Measurements from ENCODE around the gene CHD5.
"Not testable (repeated sequence)": the region's sequence is repeated elsewhere in the genome, so short reads cannot be mapped to it uniquely, and the experiment has no call there.

Gene CHD5

GRCh38 chr1:6077506-6077905, 102.6 kb downstream of the CHD5 start:
- Histone ChIP-seq H3K4ac (ENCODE audit: low read depth, low read length) (no peak overlapping the region), H4K5ac (ENCODE audit: low read length) (no peak overlapping the region), H3K79me1 (ENCODE audit: low read length) (no peaks in the 10 kb centered on the region), H2BK120ac (ENCODE audit: low read depth, low read length) (no peak overlapping the region), H3K4me2 (ENCODE audit: low read length) (no peak overlapping the region), H2BK5ac (ENCODE audit: low read length) (no peak overlapping the region), H3K4me3 (ENCODE audit: low read length) (no peak overlapping the region), H4K8ac (ENCODE audit: low read depth, low read length) (no peak overlapping the region), H2BK15ac (replicated peaks; ENCODE audit: low read depth) (no peak overlapping the region), H3K9ac (ENCODE audit: low read length) (no peak overlapping the region), H3K27me3 (ENCODE audit: insufficient read depth, low read length, poor library complexity) (no peaks in the 10 kb centered on the region), H2AK5ac (ENCODE audit: low read length) (no peak overlapping the region), H3K79me2 (ENCODE audit: control insufficient read depth, insufficient read depth, low read length) (no peaks in the 10 kb centered on the region), H3K27ac (ENCODE audit: low read depth, low read length) (no peak overlapping the region), H3K4me1 (ENCODE audit: control insufficient read depth, low read depth, low read length) (no peaks in the 10 kb centered on the region), H3K23ac (ENCODE audit: low read length) (no peak overlapping the region), H3K36me3 (ENCODE audit: control insufficient read depth, insufficient read depth, low read length) (no peaks in the 10 kb centered on the region), H3K18ac (ENCODE audit: low read length) (no peak overlapping the region), H3K56ac (ENCODE audit: low read length) (no peak overlapping the region)
- WGBS (ENCODE audit: extremely low coverage, insufficient coverage, low lambda C conversion rate): no CpG with 5 or more reads among the region's 19 CpGs
- no peak for DNase-seq

- H4K8ac ChIP-seq (ENCODE audit: low read depth, low read length); H3K23ac ChIP-seq (ENCODE audit: low read length); H3K36me3 ChIP-seq (ENCODE audit: control insufficient read depth, insufficient read depth, low read length); H3K4ac ChIP-seq (ENCODE audit: low read depth, low read length); H3K79me2 ChIP-seq (ENCODE audit: control insufficient read depth, insufficient read depth, low read length); H3K27ac ChIP-seq (ENCODE audit: low read depth, low read length); H3K4me2 ChIP-seq (ENCODE audit: low read length); H4K5ac ChIP-seq (ENCODE audit: low read length); H3K18ac ChIP-seq (ENCODE audit: low read length); H3K79me1 ChIP-seq (ENCODE audit: low read length); DNase-seq; H2BK15ac ChIP-seq (replicated peaks; ENCODE audit: low read depth); H2BK120ac ChIP-seq (ENCODE audit: low read depth, low read length); H3K4me1 ChIP-seq (ENCODE audit: control insufficient read depth, low read depth, low read length); H3K9ac ChIP-seq (ENCODE audit: low read length); H2BK5ac ChIP-seq (ENCODE audit: low read length); H3K56ac ChIP-seq (ENCODE audit: low read length); H3K27me3 ChIP-seq (ENCODE audit: insufficient read depth, low read length, poor library complexity); H2AK5ac ChIP-seq (ENCODE audit: low read length); H3K4me3 ChIP-seq (ENCODE audit: low read length): not testable (repeated sequence)
- no CpG with 5 or more reads among the region's 8 CpGs for WGBS (ENCODE audit: extremely low coverage, insufficient coverage, low lambda C conversion rate)
Observed at GRCh38 chr1:6077061-6077460, 103.1 kb downstream of the CHD5 start.

- Histone ChIP-seq H3K27me3 (ENCODE audit: insufficient read depth, low read length, poor library complexity) (no peaks in the 10 kb centered on the region), H4K8ac (ENCODE audit: low read depth, low read length) (no peak overlapping the region), H3K27ac (ENCODE audit: low read depth, low read length) (no peak overlapping the region), H4K5ac (ENCODE audit: low read length) (no peak overlapping the region), H3K4me2 (ENCODE audit: low read length) (no peak overlapping the region), H3K79me1 (ENCODE audit: low read length) (no peaks in the 10 kb centered on the region), H3K4me1 (ENCODE audit: control insufficient read depth, low read depth, low read length) (no peaks in the 10 kb centered on the region), H2BK120ac (ENCODE audit: low read depth, low read length) (no peak overlapping the region), H2AK5ac (ENCODE audit: low read length) (no peak overlapping the region), H2BK5ac (ENCODE audit: low read length) (no peak overlapping the region), H3K79me2 (ENCODE audit: control insufficient read depth, insufficient read depth, low read length) (no peaks in the 10 kb centered on the region), H3K4me3 (ENCODE audit: low read length) (no peak overlapping the region), H3K9ac (ENCODE audit: low read length) (no peak overlapping the region), H3K4ac (ENCODE audit: low read depth, low read length) (no peak overlapping the region), H2BK15ac (replicated peaks; ENCODE audit: low read depth) (no peak overlapping the region), H3K56ac (ENCODE audit: low read length) (no peak overlapping the region), H3K18ac (ENCODE audit: low read length) (no peak overlapping the region), H3K23ac (ENCODE audit: low read length) (no peak overlapping the region), H3K36me3 (ENCODE audit: control insufficient read depth, insufficient read depth, low read length) (no peaks in the 10 kb centered on the region)
- WGBS (ENCODE audit: extremely low coverage, insufficient coverage, low lambda C conversion rate): no CpG with 5 or more reads among the region's 3 CpGs
- DNase-seq: peak; percentile 21
Observed at GRCh38 chr1:6075748-6076147, 104.4 kb downstream of the CHD5 start.

GRCh38 chr1:6074192-6074901, 105.8 kb downstream of the CHD5 start:
- Histone ChIP-seq H3K27ac (ENCODE audit: low read depth, low read length) (no peak overlapping the region), H3K4ac (ENCODE audit: low read depth, low read length) (no peak overlapping the region), H3K79me2 (ENCODE audit: control insufficient read depth, insufficient read depth, low read length) (no peaks in the 10 kb centered on the region), H3K4me3 (ENCODE audit: low read length) (no peak overlapping the region), H3K79me1 (ENCODE audit: low read length) (no peaks in the 10 kb centered on the region), H3K56ac (ENCODE audit: low read length) (no peak overlapping the region), H4K8ac (ENCODE audit: low read depth, low read length) (no peak overlapping the region), H2BK15ac (replicated peaks; ENCODE audit: low read depth) (no peak overlapping the region), H2AK5ac (ENCODE audit: low read length) (no peak overlapping the region), H3K36me3 (ENCODE audit: control insufficient read depth, insufficient read depth, low read length) (no peaks in the 10 kb centered on the region), H3K4me1 (ENCODE audit: control insufficient read depth, low read depth, low read length) (no peaks in the 10 kb centered on the region), H3K27me3 (ENCODE audit: insufficient read depth, low read length, poor library complexity) (no peaks in the 10 kb centered on the region), H4K5ac (ENCODE audit: low read length) (no peak overlapping the region), H2BK120ac (ENCODE audit: low read depth, low read length) (no peak overlapping the region), H2BK5ac (ENCODE audit: low read length) (no peak overlapping the region), H3K18ac (ENCODE audit: low read length) (no peak overlapping the region), H3K4me2 (ENCODE audit: low read length) (no peak overlapping the region), H3K9ac (ENCODE audit: low read length) (no peak overlapping the region), H3K23ac (ENCODE audit: low read length) (no peak overlapping the region)
- no peak for DNase-seq
- no CpG with 5 or more reads among the region's 21 CpGs for WGBS (ENCODE audit: extremely low coverage, insufficient coverage, low lambda C conversion rate)

GRCh38 chr1:6073480-6074053, 106.6 kb downstream of the CHD5 start:
- H3K4ac ChIP-seq (ENCODE audit: low read depth, low read length): no peak overlapping the region
- no peaks in the 10 kb centered on the region for H3K79me2 ChIP-seq (ENCODE audit: control insufficient read depth, insufficient read depth, low read length)
- H3K27me3 ChIP-seq (ENCODE audit: insufficient read depth, low read length, poor library complexity): no peaks in the 10 kb centered on the region
- no peak overlapping the region for H2AK5ac ChIP-seq (ENCODE audit: low read length)
- H3K36me3 ChIP-seq (ENCODE audit: control insufficient read depth, insufficient read depth, low read length): no peaks in the 10 kb centered on the region
- no peak overlapping the region for H3K27ac ChIP-seq (ENCODE audit: low read depth, low read length)
- DNase-seq: no peak
- H2BK15ac ChIP-seq (replicated peaks; ENCODE audit: low read depth): no peak overlapping the region
- WGBS (ENCODE audit: extremely low coverage, insufficient coverage, low lambda C conversion rate): no CpG with 5 or more reads among the region's 15 CpGs
- H4K8ac ChIP-seq (ENCODE audit: low read depth, low read length): no peak overlapping the region
- no peak overlapping the region for H3K18ac ChIP-seq (ENCODE audit: low read length)
- no peak overlapping the region for H3K9ac ChIP-seq (ENCODE audit: low read length)
- no peak overlapping the region for H3K23ac ChIP-seq (ENCODE audit: low read length)
- H3K4me2 ChIP-seq (ENCODE audit: low read length): no peak overlapping the region
- H3K4me1 ChIP-seq (ENCODE audit: control insufficient read depth, low read depth, low read length): no peaks in the 10 kb centered on the region
- no peak overlapping the region for H2BK120ac ChIP-seq (ENCODE audit: low read depth, low read length)
- no peak overlapping the region for H2BK5ac ChIP-seq (ENCODE audit: low read length)
- no peak overlapping the region for H3K4me3 ChIP-seq (ENCODE audit: low read length)
- no peak overlapping the region for H4K5ac ChIP-seq (ENCODE audit: low read length)
- no peak overlapping the region for H3K56ac ChIP-seq (ENCODE audit: low read length)
- H3K79me1 ChIP-seq (ENCODE audit: low read length): no peaks in the 10 kb centered on the region
